GM13977 (cell line): Measurements from ENCODE around the gene CCDC12.

Experiments used
- DNase-seq: peaks from one replicate; pipeline ENCODE4 v3.0.0; 2012; ENCODE audit warnings: low spot score
- CTCF ChIP-seq: IDR thresholded peaks from 2 replicates; pipeline ENCODE4 v1.5.1; 2012; ENCODE audit warnings: mild to moderate bottlenecking, control low read depth; ENCODE audit not compliant: insufficient read depth; ENCODE audit errors: extremely low read depth, missing control alignments
- in situ Hi-C: fragments of 300-500 bp; cut with MboI; formaldehyde crosslinking; loops from one replicate; pipeline ENCODE4 v1.12.0; 2022; ENCODE audit warnings: low sequenced_read_pairs, low pct_unique_long_range_greater_than_20kb, mixed read lengths, inconsistent platforms; ENCODE audit not compliant: unreplicated experiment

The CCDC12 gene

GRCh38 chr3:46972396-46972795 is 4.1 kb downstream of the CCDC12 start:
- TF ChIP-seq CTCF = no peak
- in situ Hi-C loops = no loop called here
- DNase-seq = no peak

DNA sequence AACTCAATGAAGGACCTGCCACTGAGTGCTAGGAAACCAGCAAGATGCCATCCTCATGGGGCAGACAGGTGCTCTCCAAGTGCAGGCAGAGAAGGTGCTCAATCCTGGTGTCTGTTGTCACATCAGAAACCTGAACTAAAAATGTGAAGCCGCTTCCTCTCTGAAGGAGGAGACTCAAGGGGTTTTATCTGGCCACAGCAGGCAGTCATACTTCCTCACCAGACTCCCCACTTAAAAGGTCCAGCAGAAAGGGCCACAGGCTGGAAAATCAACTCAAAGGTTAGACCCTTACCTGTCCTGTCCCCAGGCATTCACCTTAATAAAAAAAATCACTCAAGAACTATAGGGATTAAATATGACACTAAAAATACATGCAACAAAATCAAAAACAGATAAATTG is 4.8 kb downstream of the CCDC12 start:
- TF ChIP-seq CTCF = no peak
- no peak for DNase-seq
- in situ Hi-C loops = no loop called here

DNA sequence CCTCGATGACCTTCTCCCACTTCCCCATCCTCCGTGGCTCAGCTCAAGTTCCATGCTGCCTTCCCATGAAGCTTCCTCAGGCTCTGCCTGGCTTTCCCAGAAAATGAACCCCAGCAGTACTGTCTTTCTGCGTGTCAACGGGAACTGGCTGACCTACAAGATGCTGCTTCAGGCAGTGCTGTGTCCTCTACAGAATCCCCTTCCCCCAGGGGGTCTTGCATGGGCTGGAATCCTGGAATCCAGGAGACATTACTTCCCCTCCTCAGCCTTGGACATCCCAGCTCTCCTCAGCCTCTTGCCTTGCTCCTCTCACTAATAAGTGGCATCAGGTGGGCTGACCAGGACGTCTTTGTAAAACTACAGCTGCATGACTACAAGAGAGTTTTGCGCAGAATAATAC is 5.4 kb downstream of the CCDC12 start:
- no peak for DNase-seq
- no peak for TF ChIP-seq CTCF
- in situ Hi-C loops = no loop called here

DNA sequence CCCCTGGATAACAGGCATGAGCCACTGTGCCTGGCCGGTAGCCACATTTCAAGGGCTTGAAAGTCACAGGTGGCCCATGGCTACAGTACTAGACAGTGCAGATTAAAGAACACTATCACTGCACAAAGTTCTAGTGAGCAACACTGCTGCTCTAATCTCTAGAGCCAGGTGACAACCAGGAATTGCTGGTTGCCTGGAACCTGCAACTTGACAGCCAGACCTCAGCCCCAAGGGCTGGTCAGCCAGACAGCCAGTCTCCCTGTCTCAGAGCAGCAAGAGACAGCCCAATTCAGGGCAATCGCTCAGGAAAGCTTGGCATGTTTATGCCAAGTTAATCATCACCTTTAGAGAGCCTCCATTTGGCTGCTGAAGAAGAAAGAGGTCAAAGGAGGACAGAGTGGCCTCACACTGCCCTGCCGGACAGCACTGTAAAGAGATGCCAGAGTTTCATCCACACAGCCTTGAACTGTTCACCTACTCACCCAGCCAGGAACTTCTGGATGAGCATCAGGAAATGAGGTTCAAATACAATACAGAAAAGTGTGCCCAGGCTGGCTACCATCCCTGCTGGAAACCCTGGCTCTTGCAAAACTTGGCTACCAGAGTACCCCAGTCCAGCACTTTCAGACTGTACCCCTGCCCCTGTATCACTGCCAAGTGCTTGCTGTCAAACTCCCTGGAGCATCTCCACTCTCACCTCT is 6.0 kb downstream of the CCDC12 start:
- in situ Hi-C loops = no loop called here

GRCh38 chr3:46968783-46969428 is 7.6 kb downstream of the CCDC12 start:
- in situ Hi-C loops = no loop called here
- DNase-seq = no peak
- TF ChIP-seq CTCF = no peak

More for the DNA sequence above, 6.0 kb downstream of the CCDC12 start:
- DNase-seq = no peak
- TF ChIP-seq CTCF = no peak

- DNase-seq = no peak
- no peak for TF ChIP-seq CTCF
- in situ Hi-C loops = no loop called here
Measured at GRCh38 chr3:46966811-46967210, 9.7 kb downstream of the CCDC12 start.
